HG02840 (cell line): ENCODE results near the gene RBM14.
A peak's percentile ranks its signal among the peaks of the same experiment; 100 is the strongest.
"Not testable (repeated sequence)": the region's sequence is repeated elsewhere in the genome, so short reads cannot be mapped to it uniquely, and the experiment has no call there.

ENCODE experiments used
- ATAC-seq: cut with Tn5 transposase; IDR thresholded peaks from one replicate; pipeline ENCODE4 v1.9.1; 2021; ENCODE audit warnings: mild to moderate bottlenecking, moderate library complexity, moderate number of reproducible peaks; ENCODE audit not compliant: unreplicated experiment, low FRiP score

RBM14 gene

GRCh38 chr11:66616379-66617154 lies at the start of gene RBM14:
RBM14 (plus strand) TSS chr11:66616630; CDS start chr11:66616721, 91 bp downstream.
- peak; percentile 84 for ATAC-seq

DNA sequence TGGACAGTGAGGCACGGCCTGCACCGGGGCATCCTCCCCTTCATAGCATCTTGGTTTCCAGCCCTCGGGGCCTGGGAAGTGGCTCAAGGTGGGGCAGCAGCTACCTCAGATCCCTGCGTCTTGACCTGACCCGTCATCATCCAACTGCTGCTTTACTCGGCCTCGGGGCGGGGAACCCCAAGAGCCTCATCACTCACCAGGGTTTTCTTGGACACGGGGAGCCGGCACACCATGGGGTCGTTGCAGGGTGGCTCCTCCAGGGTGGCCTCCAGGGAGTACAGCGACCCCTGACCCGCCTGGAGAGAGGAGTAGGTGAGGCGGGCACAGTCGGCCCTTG lies 48.7 kb upstream of the RBM14 start:
- no peak for ATAC-seq

- no peak for ATAC-seq
These were observed 48.1 kb upstream of the RBM14 start, which contains the start of gene CTSF for GRCh38 chr11:66568124-66568916. CTSF (minus strand) TSS chr11:66568606; CDS start chr11:66568486, 120 bp downstream.

DNA sequence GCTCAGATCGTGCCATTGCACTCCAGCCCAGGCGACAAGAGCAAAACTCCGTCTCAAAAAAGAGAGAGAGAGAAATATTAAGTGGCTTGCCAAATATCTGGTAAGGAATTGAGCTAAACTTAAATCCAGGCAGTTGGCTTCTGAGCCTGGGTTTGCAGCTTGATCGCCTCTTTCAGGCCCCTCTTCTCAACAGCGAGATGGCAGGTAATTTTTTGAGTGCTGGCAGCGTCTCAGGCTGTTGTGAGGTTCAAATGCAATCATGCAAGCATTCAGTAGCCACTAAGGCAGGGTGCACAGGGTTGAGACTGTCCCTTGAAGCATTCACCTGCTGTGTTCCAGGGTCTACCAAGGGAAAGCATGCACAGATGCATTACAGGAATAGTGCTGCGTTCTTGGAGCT lies 47.4 kb upstream of the RBM14 start:
- ATAC-seq, result no peak

GRCh38 chr11:66570079-66570849 lies 46.2 kb upstream of the RBM14 start:
- ATAC-seq, result no peak

GRCh38 chr11:66570850-66571180 lies 45.6 kb upstream of the RBM14 start:
- ATAC-seq, result no peak

GRCh38 chr11:66579017-66579606 lies 37.3 kb upstream of the RBM14 start:
- no peak for ATAC-seq

GRCh38 chr11:66580803-66581202 lies 35.6 kb upstream of the RBM14 start:
- ATAC-seq, result no peak

DNA sequence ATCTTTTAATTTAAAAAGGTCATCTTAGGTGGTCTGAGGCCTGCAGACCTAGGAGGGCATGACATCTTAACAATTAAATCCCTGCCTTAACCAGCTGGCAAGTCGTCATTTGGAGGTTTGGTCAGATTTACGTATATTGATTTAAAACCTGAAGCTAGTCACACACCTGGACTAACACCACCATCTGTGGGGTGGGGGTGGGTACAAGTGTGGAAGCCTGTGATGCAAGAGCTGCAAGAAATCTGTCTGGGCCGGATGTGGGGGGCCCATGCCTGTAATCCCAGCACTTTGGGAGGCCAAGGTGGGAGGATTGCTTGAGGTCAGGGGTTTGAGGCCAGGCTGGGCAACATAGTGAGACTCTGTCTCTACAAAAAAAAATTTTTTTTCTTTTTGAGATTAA lies 35.2 kb upstream of the RBM14 start:
- no peak for ATAC-seq

- not testable (repeated sequence) for ATAC-seq
These were observed 33.8 kb upstream of the RBM14 start for GRCh38 chr11:66582565-66583147.

GRCh38 chr11:66585447-66585846 lies 31.0 kb upstream of the RBM14 start:
- not testable (repeated sequence) for ATAC-seq

- ATAC-seq, result no peak
These were observed 30.3 kb upstream of the RBM14 start for GRCh38 chr11:66586136-66586535.

DNA sequence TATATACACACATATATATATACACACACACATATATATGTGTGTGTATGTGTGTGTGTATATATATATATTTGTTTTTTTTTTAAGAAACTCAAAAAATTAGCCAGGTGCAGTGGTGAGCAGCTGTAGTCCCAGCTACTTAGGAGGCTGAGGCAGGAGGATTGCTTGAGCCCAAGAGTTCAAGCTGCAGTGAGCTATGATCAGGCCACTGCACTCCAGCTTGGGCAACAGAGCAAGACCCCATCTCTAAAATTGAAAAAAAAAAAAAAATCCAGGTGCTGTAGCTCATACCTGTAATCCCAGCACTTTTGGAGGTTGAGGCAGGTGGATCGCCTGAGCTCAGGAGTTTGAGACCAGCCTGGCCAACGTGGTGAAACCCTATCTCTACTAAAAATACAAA lies 27.1 kb upstream of the RBM14 start:
- not testable (repeated sequence) for ATAC-seq

GRCh38 chr11:66589996-66590675 lies 26.3 kb upstream of the RBM14 start:
- ATAC-seq, result no peak

DNA sequence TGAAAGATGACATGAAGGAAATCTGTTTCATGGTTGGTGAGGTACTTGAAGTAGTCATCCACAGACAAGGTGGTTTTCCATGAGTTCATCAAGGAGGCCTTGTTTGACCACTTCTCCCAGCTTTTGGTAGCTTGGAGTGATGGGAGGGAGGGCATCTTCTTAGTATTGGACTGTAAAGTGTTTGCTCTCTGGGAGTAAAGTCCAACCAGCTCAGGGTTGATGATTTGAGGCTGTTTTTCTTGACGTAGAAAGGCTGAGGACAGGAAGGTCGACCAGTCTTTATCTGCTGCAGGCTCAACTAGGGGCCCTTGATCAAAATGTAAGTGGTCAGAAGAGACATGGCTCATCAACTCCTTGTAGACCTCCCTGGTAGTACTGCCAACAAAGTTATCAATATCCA lies 25.3 kb upstream of the RBM14 start:
- no peak for ATAC-seq

DNA sequence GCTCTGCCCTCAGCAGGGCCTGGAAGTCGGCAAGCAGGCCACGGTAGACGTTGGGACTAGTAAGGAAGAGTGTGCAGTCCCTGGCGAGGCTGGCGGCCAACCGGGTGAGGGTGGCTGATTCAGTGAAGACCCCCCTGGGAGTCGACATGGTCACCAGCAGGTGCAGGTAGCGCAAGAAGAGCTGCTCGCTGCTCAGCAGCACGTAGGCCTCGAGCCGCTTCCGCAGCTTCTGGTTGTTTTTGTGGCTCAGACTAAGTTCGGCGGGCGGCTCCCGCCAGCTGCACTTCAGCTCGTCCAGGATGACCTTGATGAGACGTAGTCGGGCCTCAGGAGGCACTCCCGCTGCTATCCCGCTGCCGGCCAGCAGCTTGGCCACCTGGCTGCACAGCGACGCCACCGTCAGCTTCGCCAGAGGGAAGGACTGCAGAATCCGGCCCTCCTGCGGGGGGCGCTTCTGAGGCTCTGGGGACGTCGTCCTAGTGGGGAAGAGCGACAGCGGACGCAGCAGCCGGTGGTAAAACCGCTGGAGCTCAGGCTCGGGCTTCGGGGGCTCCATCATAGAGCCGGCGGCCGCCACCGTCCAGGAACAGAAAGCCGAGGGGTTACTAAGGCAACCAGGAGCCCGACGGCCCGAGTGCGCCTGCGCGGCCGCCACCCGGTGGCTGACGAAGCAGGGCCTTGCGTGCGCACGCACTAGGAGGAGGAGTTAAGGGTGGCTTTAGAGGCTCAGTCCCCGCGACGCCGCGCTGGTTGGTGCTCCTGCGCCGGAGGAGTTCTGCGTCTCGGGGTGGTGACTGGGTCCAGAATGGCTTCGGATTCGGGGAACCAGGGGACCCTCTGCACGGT lies 23.8 kb upstream of the RBM14 start, which contains the start of the genes CCDC87 and CCS:
CCDC87 (minus strand) TSS at position 607 of the 846 bp plus-strand sequence; CDS start at position 559, 48 bp downstream.
CCS (plus strand) TSS at position 729 of the 846 bp plus-strand sequence; CDS start at position 806, 77 bp downstream.
- peak; percentile 84 for ATAC-seq

- ATAC-seq, result peak; percentile 28
These were observed 23.2 kb upstream of the RBM14 start for GRCh38 chr11:66593303-66593635.

- no peak for ATAC-seq
These were observed 22.8 kb upstream of the RBM14 start for GRCh38 chr11:66593650-66594049.
